Posterior vena cava (tissue), 2 donors: ENCODE measurements around the gene BMP7. TPM values are rescaled to one million over a fixed set of nuclear protein-coding genes. Genes with fewer than 3 reads are reported as not detected.
"Not testable (repeated sequence)": the region's sequence is repeated elsewhere in the genome, so short reads cannot be mapped to it uniquely, and the experiment has no call there.

ENCODE experiments used
- DNase-seq: peaks from one replicate; pipeline ENCODE4 v3.0.0-alpha.2; 2020; ENCODE audit warnings: low spot score
- intact Hi-C, 2 donors: fragments of 100-400 bp; cut with DNase I; formaldehyde crosslinking; loops; one replicate each; pipeline versions ENCODE4 v1.14.1 to v1.14.2; 2022 to 2023
- total RNA-seq, 2 donors: library from RNA; stranded (reverse); fragmentation: NEBNext Ultra II Directional; extraction: Animal tissue kit (Norgen Biotek cat#: 25700); gene quantifications; one replicate each; pipeline ENCODE4 v1.2.1, GENCODE V29; 2021
- donor health status: DM: yes; HTN: yes; CAD: no.
- donor health status: DM: yes; HTN: yes; CAD: no.

BMP7 gene
- total RNA-seq, 2 donors from 2014 or later, result 0.65 TPM; not detected in 1

DNA sequence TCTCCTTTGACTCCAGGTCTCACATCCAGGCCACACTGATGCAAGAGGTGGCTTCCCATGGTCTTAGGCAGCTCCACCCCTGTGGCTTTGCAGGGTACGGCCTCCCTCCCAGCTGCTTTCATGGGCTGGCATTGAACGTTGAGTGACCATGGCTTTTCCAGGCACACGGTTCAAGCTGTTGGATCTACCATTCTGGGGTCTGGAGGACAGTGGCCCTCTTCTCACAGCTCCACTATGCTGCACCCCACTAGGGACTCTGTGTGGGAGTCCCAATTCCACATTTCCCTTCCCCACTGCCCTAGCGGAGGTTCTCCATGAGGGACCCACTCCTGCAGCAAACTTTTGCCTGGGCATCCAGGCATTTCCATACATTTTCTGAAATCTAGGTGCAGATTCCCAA is 27.1 kb downstream of the BMP7 start:
- intact Hi-C loops, DNase-seq: not testable (repeated sequence)

DNA sequence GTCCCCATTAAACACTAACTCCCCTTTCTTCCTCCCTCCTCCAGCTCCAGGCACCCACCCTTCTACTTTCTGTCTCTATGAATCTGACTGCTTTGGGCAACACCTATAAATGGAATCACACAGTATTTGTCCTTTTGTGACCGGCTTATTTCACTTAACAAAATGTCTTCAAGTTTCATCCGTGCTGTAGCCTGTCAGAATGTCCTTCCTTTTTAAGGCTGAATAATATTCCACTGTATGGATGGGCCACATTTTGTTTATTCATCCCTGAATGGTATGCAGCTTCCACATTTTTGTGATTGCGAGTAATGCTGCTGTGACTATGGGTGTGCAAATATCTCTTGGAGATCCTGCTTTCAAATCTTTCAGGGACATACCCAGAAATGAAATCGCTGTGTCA is 28.4 kb downstream of the BMP7 start:
- intact Hi-C loops, result no loop called here

GRCh38 chr20:57237585-57237953 is 28.9 kb downstream of the BMP7 start:
- no peak for DNase-seq
- intact Hi-C loops, result no loop called here

More for the DNA sequence above, 28.4 kb downstream of the BMP7 start:
- no peak for DNase-seq

- intact Hi-C loops, result no loop called here
- no peak for DNase-seq
Observed at GRCh38 chr20:57236813-57237584, 29.4 kb downstream of the BMP7 start.

GRCh38 chr20:57234556-57235251 is 31.7 kb downstream of the BMP7 start:
- intact Hi-C loops, result loop anchor here in 1 of 2 donors (5.0 kb wide), 1 partner anchor 1593 kb away; no protein-coding TSS in a partner anchor
- DNase-seq, result no peak

- no peak for DNase-seq
- intact Hi-C loops, result loop anchor here in 1 of 2 donors (5.0 kb wide), 1 partner anchor 1595 kb away; no protein-coding TSS in a partner anchor
Observed at GRCh38 chr20:57231951-57232428, 34.5 kb downstream of the BMP7 start.

DNA sequence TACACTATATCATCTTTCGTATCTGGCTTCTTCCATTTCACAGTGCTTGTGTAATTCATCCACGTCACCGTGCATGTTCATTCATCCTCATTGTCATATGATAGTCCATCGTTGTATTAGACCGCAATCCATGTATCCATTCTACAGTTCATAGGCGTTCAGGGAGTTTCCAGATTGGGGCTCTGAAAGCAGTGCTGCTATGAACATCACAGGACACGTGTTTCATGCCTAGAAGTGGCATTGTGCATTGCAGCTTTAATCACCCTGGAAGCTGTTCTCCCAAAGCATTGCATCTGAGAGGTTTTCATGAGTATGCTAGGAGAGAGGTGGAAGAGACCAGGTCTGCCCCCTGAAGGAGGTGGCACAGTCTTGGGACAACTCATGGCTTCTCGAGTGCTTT is 35.3 kb downstream of the BMP7 start:
- no peak for DNase-seq

DNA sequence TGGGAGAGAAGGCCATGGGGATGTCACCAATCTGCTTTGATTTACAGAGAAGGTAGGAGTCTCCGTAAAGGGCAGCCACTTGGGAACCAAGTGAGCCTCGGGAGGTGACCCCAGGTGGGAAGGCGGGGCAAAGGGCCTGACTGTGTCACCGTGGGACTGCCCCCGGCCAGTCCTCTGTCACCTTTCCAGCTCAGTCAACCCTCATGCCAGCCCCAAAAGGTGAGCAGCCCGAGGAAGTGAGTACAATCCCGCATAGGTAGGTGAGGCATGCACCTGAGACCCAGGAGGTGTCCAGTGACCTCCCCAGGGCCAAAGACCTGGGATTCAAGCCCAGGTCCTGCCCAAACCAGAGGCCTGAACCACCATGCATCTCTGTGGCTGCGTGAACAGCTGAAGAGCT is 36.2 kb downstream of the BMP7 start:
- intact Hi-C loops, result loop anchor here in 1 of 2 donors (5.0 kb wide), 1 partner anchor 1597 kb away; no protein-coding TSS in a partner anchor
- no peak for DNase-seq

More for the DNA sequence above, 35.3 kb downstream of the BMP7 start:
- intact Hi-C loops, result loop anchor here in 1 of 2 donors (5.0 kb wide), 1 partner anchor 1596 kb away; no protein-coding TSS in a partner anchor

DNA sequence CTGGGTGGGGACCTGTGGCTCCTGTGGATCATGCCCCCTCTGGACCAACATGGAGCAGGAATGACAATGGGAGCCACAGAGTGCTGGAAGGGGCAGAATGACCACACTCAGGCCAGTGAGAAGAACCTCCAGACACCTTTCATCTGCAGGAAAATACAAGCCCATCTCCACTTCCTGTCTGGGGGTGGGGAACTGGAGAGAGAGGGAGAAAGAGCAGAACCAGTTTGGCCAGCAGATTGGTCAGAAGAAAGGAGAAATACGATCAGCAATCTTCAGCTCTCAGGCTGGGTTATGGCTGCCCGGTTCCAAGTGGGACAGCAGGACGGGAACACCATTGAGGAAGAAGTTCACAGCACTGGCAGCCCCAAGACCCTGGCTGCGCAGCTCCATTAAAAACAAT is 37.0 kb downstream of the BMP7 start:
- intact Hi-C loops, result no loop called here
- no peak for DNase-seq

DNA sequence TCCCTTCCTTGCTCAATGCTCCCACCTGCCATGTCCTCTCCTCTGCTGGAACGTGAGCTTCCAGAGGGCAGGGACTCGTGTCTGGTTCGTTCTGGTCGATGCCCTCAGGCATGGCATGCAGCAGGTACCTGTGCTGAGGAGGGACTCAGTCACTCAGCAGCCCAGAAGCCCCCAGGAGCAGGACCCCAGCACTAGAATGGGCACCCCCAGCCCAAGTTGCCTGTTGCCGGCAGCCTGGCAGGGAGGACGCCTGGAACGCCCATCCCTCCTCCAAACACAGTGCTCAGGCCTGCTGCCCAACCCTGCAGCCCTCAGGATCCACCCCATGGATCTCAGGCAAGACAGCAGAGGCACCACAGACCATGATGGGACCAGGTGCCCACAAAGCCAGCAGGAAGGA is 40.6 kb downstream of the BMP7 start:
- no peak for DNase-seq
- intact Hi-C loops, result no loop called here

DNA sequence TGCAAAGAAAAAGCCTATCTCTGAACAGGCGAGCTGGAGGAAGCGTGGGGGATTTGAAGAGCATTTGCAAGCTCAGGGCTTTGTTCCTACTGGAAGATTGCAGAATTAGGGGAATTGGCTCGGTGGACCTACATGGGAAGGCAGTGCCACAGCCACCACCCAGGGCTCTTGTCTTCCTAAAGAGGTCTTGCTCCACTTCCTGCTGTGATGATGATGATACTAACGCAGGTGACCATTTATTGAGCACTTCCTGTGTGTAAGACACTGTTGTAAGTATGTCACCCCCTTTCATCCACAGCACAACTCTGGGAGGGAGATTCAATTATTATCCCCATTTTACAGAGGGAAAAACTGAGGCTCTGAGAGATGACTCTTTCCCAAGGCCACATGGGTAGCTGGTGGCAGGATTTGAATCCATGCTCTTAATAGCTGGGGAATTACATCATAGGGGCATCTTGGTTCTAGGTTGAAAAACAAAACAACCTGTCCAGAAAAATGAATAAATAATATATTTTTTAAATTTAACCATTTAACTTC is 41.2 kb downstream of the BMP7 start:
- no peak for DNase-seq
- intact Hi-C loops, result no loop called here

- DNase-seq, result no peak
- intact Hi-C loops, result no loop called here
Observed at GRCh38 chr20:57224641-57225138, 41.8 kb downstream of the BMP7 start.

GRCh38 chr20:57223648-57224489 is 42.6 kb downstream of the BMP7 start:
- intact Hi-C loops, result no loop called here
- peak; percentile 87 for DNase-seq

DNA sequence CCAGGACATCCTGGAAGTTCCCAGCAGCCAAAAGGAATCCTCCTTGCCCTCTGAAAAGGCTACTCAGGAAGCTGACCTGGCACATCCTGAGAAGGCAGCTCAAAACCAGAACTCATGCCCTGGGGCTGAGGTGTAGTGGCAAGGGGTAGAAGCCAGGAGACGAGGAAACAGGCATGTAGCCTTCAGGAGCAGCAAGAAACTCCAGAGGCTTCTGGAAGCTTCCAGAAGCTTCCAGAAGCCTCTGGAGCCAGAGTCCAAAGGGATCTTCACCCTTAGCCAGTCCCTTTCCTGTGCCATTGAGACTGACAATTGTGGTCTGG is 43.9 kb downstream of the BMP7 start:
- intact Hi-C loops, result no loop called here
- DNase-seq, result no peak

DNA sequence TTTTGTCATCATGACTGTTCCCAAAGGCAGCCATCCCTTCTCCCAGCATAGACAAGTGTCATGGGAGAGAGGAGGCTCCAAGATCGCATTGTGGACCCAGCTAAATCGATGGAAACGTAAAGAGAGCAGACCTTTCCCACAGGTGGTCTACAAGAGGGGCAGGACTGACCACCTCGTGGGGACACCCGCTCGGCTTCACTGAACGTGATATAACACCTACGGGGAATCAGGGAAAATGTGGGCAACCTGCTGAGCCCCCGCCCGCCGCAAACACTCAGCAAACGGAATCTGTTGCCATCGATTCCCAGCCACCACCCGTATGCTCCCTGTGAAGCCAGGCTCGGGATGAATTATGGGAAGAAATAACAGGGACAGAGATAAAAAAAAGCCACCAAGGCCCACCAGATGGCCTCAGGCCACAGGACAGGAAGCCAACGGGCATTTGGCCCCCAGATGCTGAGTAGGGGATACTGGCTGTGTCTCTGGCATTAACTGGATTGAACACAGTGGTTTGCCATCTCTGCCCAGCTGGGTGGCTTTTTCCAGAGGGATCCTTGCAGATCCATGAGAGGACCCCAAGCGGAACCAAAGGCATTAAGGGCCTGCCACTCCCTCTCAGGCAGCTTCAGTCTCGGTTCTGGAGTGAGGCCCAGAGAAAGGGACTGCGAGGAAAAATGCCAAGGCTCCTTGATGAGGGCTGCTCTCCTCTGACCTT is 44.4 kb downstream of the BMP7 start:
- intact Hi-C loops, result no loop called here
- DNase-seq, result no peak

DNA sequence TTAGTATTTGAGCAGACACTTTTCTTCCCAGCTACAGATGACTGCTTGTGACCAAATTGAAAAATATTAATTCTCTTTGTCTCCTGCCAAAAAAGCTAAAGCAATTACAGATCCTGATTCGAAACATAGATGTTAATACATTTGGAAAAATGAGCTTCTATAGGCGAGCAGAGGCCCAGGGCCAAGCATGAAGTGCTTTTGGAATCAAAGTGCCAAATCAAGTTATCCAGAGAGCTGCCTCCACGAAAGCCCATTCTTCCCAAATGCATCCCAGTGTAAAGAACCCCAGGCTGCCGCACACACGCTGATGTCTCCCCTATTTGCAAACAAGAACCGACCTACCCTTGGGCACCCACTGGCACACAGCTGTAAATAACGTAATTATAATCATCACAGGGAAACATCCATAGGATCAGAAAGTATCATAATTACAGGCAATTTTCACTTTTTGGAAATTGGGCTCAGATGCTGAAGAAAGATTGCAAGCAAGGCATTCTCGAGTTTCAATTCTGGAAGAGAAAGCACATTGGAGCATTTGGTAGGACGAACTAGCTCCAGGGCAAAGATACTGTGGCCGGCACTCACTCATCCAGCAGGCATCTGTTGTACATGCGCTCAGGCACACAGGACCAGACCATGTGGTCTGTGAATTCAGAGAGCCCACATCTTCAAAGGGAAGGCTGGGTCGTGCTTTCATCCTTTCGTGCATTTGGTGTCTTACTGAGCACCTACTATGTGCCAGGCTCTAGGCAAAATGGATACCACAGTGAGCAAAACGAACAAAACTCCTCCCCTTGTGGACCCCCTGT is 45.9 kb downstream of the BMP7 start:
- intact Hi-C loops, result no loop called here

DNA sequence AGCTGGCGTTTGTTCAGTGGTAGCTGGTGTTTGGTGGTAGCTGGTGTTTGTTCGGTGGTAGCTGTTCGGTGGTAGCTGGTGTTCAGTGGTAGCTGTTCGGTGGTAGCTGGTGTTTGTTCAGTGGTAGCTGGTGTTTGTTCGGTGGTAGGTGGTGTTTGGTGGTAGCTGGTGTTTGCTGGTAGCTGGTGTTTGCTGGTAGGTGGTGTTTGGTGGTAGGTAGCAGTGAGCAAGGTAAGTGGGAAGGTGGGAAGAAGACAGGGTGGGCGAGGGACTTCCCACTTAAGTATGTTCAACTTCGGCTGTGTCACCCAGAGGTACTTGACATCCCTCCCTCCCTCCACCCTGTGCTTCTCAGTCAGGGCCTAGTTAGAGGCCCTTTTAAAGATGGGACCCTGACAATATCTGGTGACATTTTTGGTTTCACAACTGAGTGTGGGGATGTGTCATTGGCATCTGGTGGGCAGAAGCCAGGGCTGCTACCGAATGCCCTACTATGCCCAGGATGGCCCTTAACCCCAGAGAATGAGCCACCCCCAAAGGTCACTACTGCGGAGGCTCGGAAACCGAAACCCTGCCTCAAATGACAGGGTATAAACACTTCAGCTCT is 47.3 kb downstream of the BMP7 start:
- intact Hi-C loops, result no loop called here
- no peak for DNase-seq

More for the DNA sequence above, 45.9 kb downstream of the BMP7 start:
- DNase-seq, result no peak
